HUES64 (cell line): ENCODE measurements around the gene LVRN.

Experiments
- H3K27ac ChIP-seq: 2 replicates; pipeline ENCODE4 v1.7.0; 2013; ENCODE audit warnings: low read depth, low read length, inconsistent platforms
- H3K27me3 ChIP-seq: 2 replicates; pipeline ENCODE4 v1.6.1; 2013; ENCODE audit warnings: mild to moderate bottlenecking, low read length; ENCODE audit not compliant: insufficient read depth
- H3K36me3 ChIP-seq: 2 replicates; pipeline ENCODE4 v1.6.1; 2013; ENCODE audit warnings: mild to moderate bottlenecking, low read length; ENCODE audit not compliant: insufficient read depth
- H3K4me1 ChIP-seq: 2 replicates; pipeline ENCODE4 v1.6.1; 2013; ENCODE audit warnings: mild to moderate bottlenecking, low read length, moderate library complexity; ENCODE audit not compliant: insufficient read depth
- H3K4me3 ChIP-seq: 2 replicates; pipeline ENCODE4 v1.5.1; 2013; ENCODE audit warnings: mild to moderate bottlenecking, low read length, moderate library complexity
- H3K9ac ChIP-seq: 2 replicates; pipeline ENCODE4 v1.6.1; 2013; ENCODE audit warnings: mild to moderate bottlenecking, low read depth, low read length
- H3K9me3 ChIP-seq: 2 replicates; pipeline ENCODE4 v1.6.1; 2013; ENCODE audit warnings: low read depth, low read length; ENCODE audit not compliant: insufficient read depth
- WGBS: fragments of 150-250, 120-280 bp; methylation state at CpG from one replicate; pipeline ENCODE4 v1.1.7; 2013; ENCODE audit warnings: missing lambda C conversion rate; 5-methylcytosine and 5-hydroxymethylcytosine counted together

LVRN gene

GRCh38 chr5:116068028-116068632 is 105.9 kb downstream of the LVRN start:
- no peaks in the 10 kb centered on the region for H3K4me1 ChIP-seq
- H3K4me3 ChIP-seq: no peak overlapping the region
- 53% methylated on average over 3 of the region's 4 CpGs for WGBS

GRCh38 chr5:116071211-116071610 is 108.9 kb downstream of the LVRN start:
- Histone ChIP-seq H3K4me1 (no peaks in the 10 kb centered on the region), H3K27me3 (no peaks in the 10 kb centered on the region), H3K9me3 (no peaks in the 10 kb centered on the region), H3K36me3 (no peaks in the 10 kb centered on the region), H3K9ac (no peak overlapping the region), H3K4me3 (no peak overlapping the region), H3K27ac (no peak overlapping the region)
- WGBS: 83% methylated on average over 1 of the region's 1 CpG

More at GRCh38 chr5:116068028-116068632, 105.9 kb downstream of the LVRN start:
- no peaks in the 10 kb centered on the region for H3K27me3 ChIP-seq
- H3K9ac ChIP-seq: no peak overlapping the region
- no peaks in the 10 kb centered on the region for H3K36me3 ChIP-seq
- H3K9me3 ChIP-seq: no peaks in the 10 kb centered on the region
- H3K27ac ChIP-seq: no peak overlapping the region

- H3K36me3 ChIP-seq: no peaks in the 10 kb centered on the region
- no peak overlapping the region for H3K27ac ChIP-seq
- H3K4me3 ChIP-seq: no peak overlapping the region
- H3K9me3 ChIP-seq: no peaks in the 10 kb centered on the region
- H3K4me1 ChIP-seq: no peaks in the 10 kb centered on the region
- H3K9ac ChIP-seq: no peak overlapping the region
- WGBS: 88% methylated on average over 6 of the region's 6 CpGs
- no peaks in the 10 kb centered on the region for H3K27me3 ChIP-seq
These were observed 113.0 kb downstream of the LVRN start for GRCh38 chr5:116075191-116075831.

GRCh38 chr5:116076496-116076895 is 114.2 kb downstream of the LVRN start:
- no peaks in the 10 kb centered on the region for H3K36me3 ChIP-seq
- H3K4me1 ChIP-seq: no peaks in the 10 kb centered on the region
- no peaks in the 10 kb centered on the region for H3K9me3 ChIP-seq
- H3K4me3 ChIP-seq: no peak overlapping the region
- H3K27ac ChIP-seq: no peak overlapping the region
- H3K27me3 ChIP-seq: no peaks in the 10 kb centered on the region
- no peak overlapping the region for H3K9ac ChIP-seq
- WGBS: 100% methylated on average over 1 of the region's 1 CpG
